Panc1 (cell line): ENCODE measurements around the gene PDK2. TPM values are rescaled to one million over a fixed set of nuclear protein-coding genes. Genes with fewer than 3 reads are reported as not detected.

Source experiments
- ATAC-seq: fragments of 200-7000 bp; cut with Tn5 transposase; 2 replicates; pipeline ENCODE4 v1.9.1; 2020; ENCODE audit warnings: mild to moderate bottlenecking, moderate library complexity
- BruUV-seq: library from RNA; stranded (reverse); fragments of 400-500 nt; replicated peaks from 2 replicates; lab custom pipeline; 2021; lab: Mats Ljungman, UMichigan
- CTCF ChIA-PET: fragments of 300-600 bp; sonication (Branson Sonifier 250); formaldehyde crosslinking; loops from one replicate; lab custom pipeline; 2022; ENCODE audit warnings: antibody characterized with exemption; lab: Charles Lee
- POLR2A ChIA-PET: fragments of 300-600 bp; sonication (Branson Sonifier 250); formaldehyde crosslinking; loops from one replicate; lab custom pipeline; 2022; ENCODE audit warnings: antibody characterized with exemption; lab: Charles Lee
- DNase-seq: peaks from one replicate; pipeline ENCODE4 v3.0.0-alpha.2; 2010; ENCODE audit warnings: low read depth, low spot score
- H3K27ac ChIP-seq: 2 replicates; pipeline ENCODE4 v1.5.1; 2011; ENCODE audit warnings: mild to moderate bottlenecking, low read length, inconsistent platforms
- H3K27me3 ChIP-seq: fragments of 200-500 bp; sonication (Bioruptor generic); 2 replicates; pipeline ENCODE4 v1.6.0; 2014; ENCODE audit warnings: low read length, inconsistent platforms; ENCODE audit not compliant: control insufficient read depth, insufficient read depth
- H3K36me3 ChIP-seq: fragments of 200-500 bp; sonication (Bioruptor generic); 2 replicates; pipeline ENCODE4 v1.5.1; 2014; ENCODE audit warnings: inconsistent platforms, mild to moderate bottlenecking, low read length, moderate library complexity; ENCODE audit not compliant: control insufficient read depth, insufficient read depth
- H3K4me1 ChIP-seq: 2 replicates; pipeline ENCODE4 v1.5.1; 2011; ENCODE audit warnings: inconsistent platforms, mild to moderate bottlenecking, low read length, moderate library complexity; ENCODE audit not compliant: control insufficient read depth, insufficient read depth
- H3K4me3 ChIP-seq, 2 experiments: 2 replicates each; pipeline ENCODE4 v1.5.1; 2011 to 2012; ENCODE audit warnings: low read depth in 2 of 2, low read length in 2 of 2, mild to moderate bottlenecking in 2 of 2, inconsistent platforms in 1 of 2, moderate library complexity in 1 of 2
- H3K9me3 ChIP-seq: fragments of 200-500 bp; sonication (Bioruptor generic); 2 replicates; pipeline ENCODE4 v1.5.1; 2014; ENCODE audit warnings: low read depth, mild to moderate bottlenecking, inconsistent platforms, low read length, moderate library complexity; ENCODE audit not compliant: control insufficient read depth, insufficient read depth
- POLR2AphosphoS5 ChIP-seq: IDR thresholded peaks from 2 replicates; pipeline ENCODE4 v1.6.1; 2012; ENCODE audit warnings: mild to moderate bottlenecking, low read depth, low read length, moderate library complexity
- SIN3A ChIP-seq: IDR thresholded peaks from 2 replicates; pipeline ENCODE4 v1.6.1; 2012; ENCODE audit warnings: low read depth, mild to moderate bottlenecking, low read length, moderate library complexity, borderline replicate concordance; ENCODE audit not compliant: insufficient read depth
- TCF7L2 ChIP-seq: IDR thresholded peaks from 2 replicates; pipeline ENCODE4 v1.6.1; 2011; ENCODE audit warnings: mild to moderate bottlenecking, low read depth, low read length, inconsistent platforms
- in situ Hi-C: cut with HindIII; loops from 2 replicates; pipeline ENCODE4 v1.10.0; 2016; ENCODE audit warnings: low sequenced_read_pairs, low pct_unique_long_range_greater_than_20kb
- intact Hi-C: fragments of 100-400 bp; cut with micrococcal nuclease; formaldehyde crosslinking; loops from one replicate; pipeline ENCODE4 v1.10.0; 2022; ENCODE audit not compliant: unreplicated experiment
- total RNA-seq: library from RNA; stranded (reverse); gene quantifications from one replicate; pipeline ENCODE4 v1.2.1, GENCODE V29; 2021; ENCODE audit not compliant: unreplicated experiment
- TF ChIP-seq, protein P1 (sequence below), 2 experiments: IDR thresholded peaks; 2 replicates each; pipeline ENCODE4 v1.6.1; 2011 to 2012; ENCODE audit warnings: low read depth in 2 of 2, control low read depth in 1 of 2, low read length in 1 of 2, mild to moderate bottlenecking in 1 of 2, moderate library complexity in 1 of 2; ENCODE audit not compliant: insufficient read depth in 1 of 2
- TF ChIP-seq, protein P2 (sequence below): fragments of 450-650 bp; IDR thresholded peaks from 2 replicates; pipeline ENCODE4 v1.5.1; 2017; ENCODE audit warnings: mild to moderate bottlenecking

The PDK2 gene
- total RNA-seq, 1 experiment from 2014 or later = 46.0 TPM

DNA sequence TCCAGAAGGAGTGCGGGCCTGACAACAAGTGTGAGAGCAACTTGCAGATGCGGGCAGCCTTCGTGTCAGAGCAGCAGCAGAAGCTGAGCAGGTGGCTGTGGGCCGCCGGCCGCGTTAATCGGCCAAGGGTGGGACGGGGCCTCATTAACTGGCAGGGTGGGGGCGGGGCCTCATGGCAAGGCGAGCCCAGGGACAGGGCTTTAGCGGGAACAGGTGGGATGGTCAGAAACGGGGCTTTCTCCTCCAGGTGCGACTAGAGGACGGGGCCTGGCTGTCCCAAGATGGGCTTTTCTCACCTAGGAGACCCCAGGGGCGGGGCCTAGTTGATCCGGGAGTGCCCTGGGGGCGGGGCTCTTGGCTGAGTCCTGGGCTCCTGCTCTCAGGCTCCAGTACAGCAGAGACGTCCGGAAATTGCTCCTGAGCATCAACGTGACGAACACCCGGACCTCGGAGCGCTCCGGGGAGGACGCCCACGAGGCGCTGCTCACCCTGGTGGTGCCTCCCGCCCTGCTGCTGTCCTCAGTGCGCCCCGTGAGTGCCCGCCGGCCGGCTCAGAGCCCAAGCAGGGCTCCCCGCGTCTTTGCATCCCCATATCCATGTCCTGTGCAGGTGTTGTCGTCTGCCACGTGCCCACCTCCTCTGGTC is 18.4 kb upstream of the PDK2 start:
- Histone ChIP-seq H3K4me3 (no peak overlapping the region), H3K36me3 (peaks cover 4% of the 10 kb centered on the region; the same call in 1 of the 2 replicates), H3K27ac (no peak overlapping the region), H3K9me3 (no peaks in the 10 kb centered on the region), H3K4me1 (no peaks in the 10 kb centered on the region), H3K27me3 (no peaks in the 10 kb centered on the region)
- DNase-seq = no peak
- in situ Hi-C loops (no loop called here), intact Hi-C loops (no loop called here)
- CTCF ChIA-PET = no interaction called here
- POLR2A ChIA-PET = no interaction called here
- BruUV-seq = no TSS peak
- no peak for TF ChIP-seq POLR2AphosphoS5
- TF ChIP-seq SIN3A = no peak
- TF ChIP-seq TCF7L2 = no peak
- TF ChIP-seq, protein P1, sequence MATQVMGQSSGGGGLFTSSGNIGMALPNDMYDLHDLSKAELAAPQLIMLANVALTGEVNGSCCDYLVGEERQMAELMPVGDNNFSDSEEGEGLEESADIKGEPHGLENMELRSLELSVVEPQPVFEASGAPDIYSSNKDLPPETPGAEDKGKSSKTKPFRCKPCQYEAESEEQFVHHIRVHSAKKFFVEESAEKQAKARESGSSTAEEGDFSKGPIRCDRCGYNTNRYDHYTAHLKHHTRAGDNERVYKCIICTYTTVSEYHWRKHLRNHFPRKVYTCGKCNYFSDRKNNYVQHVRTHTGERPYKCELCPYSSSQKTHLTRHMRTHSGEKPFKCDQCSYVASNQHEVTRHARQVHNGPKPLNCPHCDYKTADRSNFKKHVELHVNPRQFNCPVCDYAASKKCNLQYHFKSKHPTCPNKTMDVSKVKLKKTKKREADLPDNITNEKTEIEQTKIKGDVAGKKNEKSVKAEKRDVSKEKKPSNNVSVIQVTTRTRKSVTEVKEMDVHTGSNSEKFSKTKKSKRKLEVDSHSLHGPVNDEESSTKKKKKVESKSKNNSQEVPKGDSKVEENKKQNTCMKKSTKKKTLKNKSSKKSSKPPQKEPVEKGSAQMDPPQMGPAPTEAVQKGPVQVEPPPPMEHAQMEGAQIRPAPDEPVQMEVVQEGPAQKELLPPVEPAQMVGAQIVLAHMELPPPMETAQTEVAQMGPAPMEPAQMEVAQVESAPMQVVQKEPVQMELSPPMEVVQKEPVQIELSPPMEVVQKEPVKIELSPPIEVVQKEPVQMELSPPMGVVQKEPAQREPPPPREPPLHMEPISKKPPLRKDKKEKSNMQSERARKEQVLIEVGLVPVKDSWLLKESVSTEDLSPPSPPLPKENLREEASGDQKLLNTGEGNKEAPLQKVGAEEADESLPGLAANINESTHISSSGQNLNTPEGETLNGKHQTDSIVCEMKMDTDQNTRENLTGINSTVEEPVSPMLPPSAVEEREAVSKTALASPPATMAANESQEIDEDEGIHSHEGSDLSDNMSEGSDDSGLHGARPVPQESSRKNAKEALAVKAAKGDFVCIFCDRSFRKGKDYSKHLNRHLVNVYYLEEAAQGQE (IDR thresholded peaks at IDR 0.05; ENCODE audit: insufficient read depth in 1 of 2, low read depth in 2 of 2, low read length in 1 of 2) = no peak
- TF ChIP-seq, protein P2, sequence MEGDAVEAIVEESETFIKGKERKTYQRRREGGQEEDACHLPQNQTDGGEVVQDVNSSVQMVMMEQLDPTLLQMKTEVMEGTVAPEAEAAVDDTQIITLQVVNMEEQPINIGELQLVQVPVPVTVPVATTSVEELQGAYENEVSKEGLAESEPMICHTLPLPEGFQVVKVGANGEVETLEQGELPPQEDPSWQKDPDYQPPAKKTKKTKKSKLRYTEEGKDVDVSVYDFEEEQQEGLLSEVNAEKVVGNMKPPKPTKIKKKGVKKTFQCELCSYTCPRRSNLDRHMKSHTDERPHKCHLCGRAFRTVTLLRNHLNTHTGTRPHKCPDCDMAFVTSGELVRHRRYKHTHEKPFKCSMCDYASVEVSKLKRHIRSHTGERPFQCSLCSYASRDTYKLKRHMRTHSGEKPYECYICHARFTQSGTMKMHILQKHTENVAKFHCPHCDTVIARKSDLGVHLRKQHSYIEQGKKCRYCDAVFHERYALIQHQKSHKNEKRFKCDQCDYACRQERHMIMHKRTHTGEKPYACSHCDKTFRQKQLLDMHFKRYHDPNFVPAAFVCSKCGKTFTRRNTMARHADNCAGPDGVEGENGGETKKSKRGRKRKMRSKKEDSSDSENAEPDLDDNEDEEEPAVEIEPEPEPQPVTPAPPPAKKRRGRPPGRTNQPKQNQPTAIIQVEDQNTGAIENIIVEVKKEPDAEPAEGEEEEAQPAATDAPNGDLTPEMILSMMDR = no peak
- no peak for ATAC-seq

DNA sequence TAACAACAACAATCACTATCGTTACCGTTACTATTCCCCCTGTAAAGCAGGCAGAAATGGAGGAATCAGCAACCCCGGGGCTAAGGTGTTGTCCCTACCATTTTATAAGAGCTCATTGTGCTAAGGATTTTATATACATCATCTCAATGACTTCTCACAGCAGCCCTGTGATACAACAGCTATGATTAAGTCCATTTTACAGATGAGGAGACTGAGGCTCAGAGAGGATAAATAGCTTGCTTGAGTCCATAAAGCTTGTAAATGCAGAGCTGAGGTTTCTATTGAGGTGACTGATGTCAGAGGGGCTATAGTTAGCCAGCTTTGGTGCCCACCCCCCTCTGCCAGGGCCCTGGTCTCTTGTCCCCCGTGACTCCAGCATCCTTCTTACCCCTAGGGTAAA is 16.7 kb upstream of the PDK2 start:
- Histone ChIP-seq H3K36me3 (peaks cover 13% of the 10 kb centered on the region), H3K27me3 (no peaks in the 10 kb centered on the region), H3K27ac (no peak overlapping the region), H3K9me3 (no peaks in the 10 kb centered on the region), H3K4me3 (no peak overlapping the region), H3K4me1 (no peaks in the 10 kb centered on the region)
- TF ChIP-seq TCF7L2 (no peak), SIN3A (no peak), POLR2AphosphoS5 (no peak)
- TF ChIP-seq, protein P2 = no peak
- TF ChIP-seq, protein P1 (IDR thresholded peaks at IDR 0.05; ENCODE audit: insufficient read depth in 1 of 2, low read depth in 2 of 2, low read length in 1 of 2) = no peak
- ChIA-PET CTCF (interaction anchor here (1.2 kb wide), 1 partner anchor 17 kb away, joined by 3 read pairs; no protein-coding TSS in a partner anchor), POLR2A (no interaction called here)
- BruUV-seq = no TSS peak
- in situ Hi-C loops (no loop called here), intact Hi-C loops (no loop called here)
- ATAC-seq (no peak), DNase-seq (no peak)
